Activated T-cell treated with anti-CD3 and anti-CD28 coated beads for 48 hours (primary cell): ENCODE measurements around the gene FAT1.

Experiments used
- DNase-seq: peaks from one replicate; pipeline ENCODE4 v3.0.0-alpha.2; 2020; ENCODE audit warnings: low read depth

Gene FAT1

DNA sequence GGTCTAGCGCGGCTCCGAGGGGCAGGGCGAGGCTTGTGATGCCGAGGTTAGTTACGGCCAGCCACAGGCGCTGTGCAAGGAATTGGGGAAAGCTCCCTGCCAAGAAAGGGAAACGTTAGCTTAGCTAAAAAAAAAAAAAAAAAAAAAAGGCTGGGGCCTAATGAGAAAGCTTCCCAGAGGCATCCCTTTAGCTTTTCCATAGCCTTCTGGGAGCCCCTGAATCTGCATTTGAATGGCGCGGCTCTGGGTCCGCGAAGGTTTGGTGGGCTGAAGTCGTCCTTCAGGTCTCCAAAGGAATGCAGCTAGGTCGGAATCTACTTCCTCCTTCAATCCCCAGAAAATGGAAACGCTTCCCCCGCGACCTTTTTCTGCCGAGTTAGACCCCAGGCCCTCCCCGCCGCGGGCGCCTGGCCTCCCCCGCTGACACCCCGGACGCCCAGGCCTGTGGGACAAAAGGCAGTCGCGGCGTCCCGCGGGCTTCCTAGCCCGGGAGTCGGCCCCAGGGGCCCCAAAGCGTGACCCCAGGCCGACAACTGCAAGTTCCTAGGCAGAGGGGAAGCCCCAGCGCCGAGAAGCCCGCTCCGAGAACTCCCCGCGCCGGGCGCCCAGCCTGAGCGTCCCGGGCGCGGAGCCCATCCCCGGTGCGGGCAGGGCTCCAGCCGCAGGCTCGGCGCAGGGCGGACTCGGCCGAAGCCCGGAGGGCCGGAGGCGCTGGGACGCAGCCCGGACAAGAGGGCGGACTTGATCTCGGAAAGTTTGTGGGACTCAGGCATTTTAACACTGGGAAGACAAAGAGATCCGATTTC lies 605 bp upstream of the FAT1 start:
- no peak for DNase-seq

DNA sequence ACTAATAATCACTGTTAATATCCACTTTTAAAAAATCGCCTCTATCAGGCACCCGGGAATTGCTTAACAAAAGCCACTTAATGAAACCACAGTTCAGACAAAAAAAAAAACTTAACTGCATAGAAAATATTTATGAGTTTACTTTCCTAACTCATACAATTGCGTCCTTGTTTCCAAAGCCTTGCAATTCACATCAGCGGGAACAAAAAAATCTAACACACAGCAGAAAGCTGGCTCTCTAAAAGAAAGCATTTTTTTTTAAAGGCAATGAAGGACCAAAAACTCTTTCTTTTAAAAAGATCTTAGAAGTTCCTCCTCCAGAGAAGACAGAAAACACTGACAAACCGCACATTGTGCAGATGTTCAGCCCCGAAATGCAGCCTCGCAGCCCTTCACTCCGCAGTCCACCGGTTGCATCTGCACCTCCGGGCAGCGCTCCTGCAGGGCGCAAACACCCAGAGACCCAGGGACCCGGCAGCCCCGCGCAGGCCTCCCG lies 812 bp downstream of the FAT1 start:
- DNase-seq, result no peak

- DNase-seq, result no peak
Observed at GRCh38 chr4:186719925-186720694, 3.5 kb downstream of the FAT1 start.

DNA sequence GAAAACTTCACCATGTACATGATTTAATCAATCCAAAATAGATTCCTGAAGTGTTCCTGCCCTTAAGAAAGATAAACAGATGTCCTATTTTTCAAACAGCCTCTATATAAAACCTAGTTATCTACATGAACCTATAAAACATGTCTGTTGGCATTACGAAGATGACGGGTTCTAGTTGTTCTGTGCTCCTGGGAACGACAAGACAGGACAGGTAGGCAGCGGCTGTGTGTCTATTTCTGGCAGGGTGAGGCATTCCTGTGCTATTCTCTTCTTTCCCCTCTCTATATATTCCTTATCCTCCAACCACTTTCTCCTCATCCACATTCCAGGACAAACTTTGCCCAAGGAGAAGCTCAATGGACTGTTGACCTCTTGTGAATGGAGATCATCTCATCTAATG lies 6.1 kb downstream of the FAT1 start:
- DNase-seq, result no peak

DNA sequence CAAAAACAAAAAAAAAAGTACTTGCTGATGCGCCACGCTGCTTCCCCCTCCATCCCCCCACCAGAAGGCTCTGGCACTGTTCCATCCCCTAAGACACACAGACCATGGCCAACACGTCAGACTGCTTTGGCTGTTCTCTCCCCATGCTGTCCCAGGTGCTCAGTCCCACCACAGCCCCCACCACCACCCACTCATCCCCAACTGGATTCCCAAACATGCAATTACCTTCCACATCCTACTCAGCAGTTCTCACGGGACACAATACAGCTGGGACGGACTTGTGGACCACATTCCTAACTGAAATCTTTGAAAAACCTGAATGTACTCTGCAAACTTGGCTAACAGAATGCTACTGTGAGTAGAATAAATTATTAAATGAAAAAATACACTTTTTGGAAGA lies 8.6 kb downstream of the FAT1 start:
- no peak for DNase-seq

GRCh38 chr4:186714006-186714675 lies 9.5 kb downstream of the FAT1 start:
- no peak for DNase-seq

DNA sequence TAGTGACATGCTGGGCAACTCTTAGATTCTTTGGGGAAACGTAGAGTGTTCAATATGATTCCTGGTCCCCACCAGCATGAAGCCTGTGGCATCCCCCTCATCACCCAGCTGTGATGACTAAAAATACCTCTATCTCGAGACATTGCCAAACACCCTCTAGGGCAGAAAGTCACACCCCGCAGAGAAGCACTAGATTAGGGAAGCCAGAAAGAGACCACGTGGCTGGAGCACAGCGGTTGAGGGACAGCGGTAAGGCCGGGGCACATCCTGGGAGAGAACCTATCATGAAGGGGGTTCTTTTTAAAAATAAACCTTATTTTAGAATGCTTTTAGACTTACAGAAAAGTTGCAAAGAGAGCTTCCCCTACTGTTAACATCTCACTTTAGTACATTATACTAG lies 11.0 kb downstream of the FAT1 start:
- DNase-seq, result no peak

GRCh38 chr4:186710521-186711119 lies 13.0 kb downstream of the FAT1 start:
- no peak for DNase-seq

DNA sequence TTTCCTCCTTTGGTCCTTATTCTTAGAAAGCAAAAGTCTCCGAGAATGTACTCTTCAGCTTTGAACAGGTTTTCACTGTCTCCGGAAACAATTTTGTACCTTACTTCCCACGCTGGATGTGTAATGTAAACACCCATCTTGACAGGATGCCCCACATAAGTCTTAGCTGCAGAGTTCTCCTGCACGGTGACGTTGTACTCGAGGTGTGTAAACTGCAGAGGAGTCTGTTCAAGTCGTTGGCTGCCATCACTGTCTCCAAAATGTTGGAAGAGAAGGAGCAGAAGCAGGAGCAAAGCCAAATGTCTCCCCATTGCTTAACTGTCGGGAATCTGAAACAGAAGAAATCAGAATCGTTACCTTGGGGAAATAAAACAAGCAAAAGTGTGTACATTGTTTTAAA lies 14.1 kb downstream of the FAT1 start:
- no peak for DNase-seq

GRCh38 chr4:186708554-186708953 lies 15.1 kb downstream of the FAT1 start:
- no peak for DNase-seq

DNA sequence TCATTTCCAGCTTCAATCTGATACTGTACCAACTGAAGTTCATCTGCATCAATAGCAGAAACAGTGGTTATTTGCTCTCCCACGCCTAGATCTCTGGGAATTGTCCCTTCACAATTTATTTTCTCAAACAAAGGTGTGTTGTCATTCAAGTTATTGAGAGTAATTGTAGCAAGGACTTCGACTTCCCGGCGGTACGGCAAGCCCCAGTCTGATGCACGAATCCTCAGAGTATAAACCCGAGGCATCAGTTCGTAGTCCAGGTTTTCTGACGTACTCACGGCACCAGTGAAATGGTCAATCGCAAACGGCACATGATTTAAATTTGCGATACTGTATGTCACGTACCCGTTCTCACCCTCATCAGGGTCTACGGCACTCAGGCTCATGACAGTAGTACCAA lies 15.7 kb downstream of the FAT1 start:
- no peak for DNase-seq

GRCh38 chr4:186707574-186707973 lies 16.1 kb downstream of the FAT1 start:
- no peak for DNase-seq

DNA sequence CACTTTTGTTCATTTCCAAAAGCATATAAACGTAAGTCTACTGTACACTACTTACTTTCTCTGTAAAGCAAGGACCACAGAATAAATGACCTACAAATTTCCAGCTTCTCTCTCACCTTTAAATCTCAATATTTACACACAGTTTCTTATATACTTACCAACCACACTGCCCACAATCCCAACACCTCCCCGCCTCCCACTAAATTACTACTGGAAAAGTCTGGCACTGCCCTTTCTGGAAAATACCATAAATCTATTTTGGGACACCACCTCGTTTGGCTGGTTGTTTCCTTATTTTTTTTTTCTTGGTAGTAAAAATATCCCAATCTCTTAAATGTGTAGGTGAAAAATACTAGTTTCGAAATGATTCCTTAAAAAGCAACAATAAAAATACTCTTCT lies 19.6 kb downstream of the FAT1 start:
- no peak for DNase-seq

DNA sequence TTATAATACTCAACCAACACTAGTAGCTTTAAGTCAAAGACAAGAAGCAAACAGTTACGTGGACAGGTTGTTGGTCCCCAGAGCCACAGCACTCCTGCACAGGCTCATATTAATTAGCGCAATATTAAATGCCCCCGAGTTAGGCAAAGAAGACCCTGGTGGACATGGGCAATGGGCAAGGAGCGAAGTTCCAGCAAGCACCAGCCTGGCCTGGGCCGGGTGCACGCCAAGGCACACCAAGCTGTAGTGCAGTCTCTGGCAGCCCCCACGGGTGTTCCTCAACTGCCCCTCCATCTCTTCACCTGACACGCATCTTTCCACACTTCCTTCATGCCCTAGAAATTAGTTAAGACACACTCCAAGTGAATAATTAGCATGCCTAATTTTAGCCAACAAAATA lies 20.1 kb downstream of the FAT1 start:
- DNase-seq, result no peak

- DNase-seq, result no peak
Observed at GRCh38 chr4:186702940-186703339, 20.7 kb downstream of the FAT1 start.

GRCh38 chr4:186702297-186702696 lies 21.4 kb downstream of the FAT1 start:
- no peak for DNase-seq

GRCh38 chr4:186701788-186702187 lies 21.9 kb downstream of the FAT1 start:
- DNase-seq, result no peak

DNA sequence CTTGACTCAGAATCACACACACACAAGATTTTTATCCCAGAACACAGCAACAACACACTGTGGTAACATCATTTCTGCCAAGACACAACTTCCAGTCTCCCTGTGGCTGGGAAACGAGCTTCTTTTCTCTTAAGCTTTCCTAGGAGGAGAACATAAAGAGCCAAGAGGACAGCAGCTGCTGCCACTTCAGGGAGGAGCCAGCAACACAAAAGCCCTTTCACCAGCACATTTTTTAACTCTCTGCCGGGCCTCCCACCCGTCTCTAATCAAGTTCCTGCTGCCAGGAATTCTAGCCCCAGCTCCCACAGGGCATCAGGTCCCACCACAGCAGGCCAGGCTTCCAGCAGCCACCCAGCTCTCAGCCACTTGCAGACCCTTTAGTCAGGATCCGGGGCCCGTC lies 22.4 kb downstream of the FAT1 start:
- no peak for DNase-seq

- DNase-seq, result no peak
Observed at GRCh38 chr4:186700746-186701145, 22.9 kb downstream of the FAT1 start.

DNA sequence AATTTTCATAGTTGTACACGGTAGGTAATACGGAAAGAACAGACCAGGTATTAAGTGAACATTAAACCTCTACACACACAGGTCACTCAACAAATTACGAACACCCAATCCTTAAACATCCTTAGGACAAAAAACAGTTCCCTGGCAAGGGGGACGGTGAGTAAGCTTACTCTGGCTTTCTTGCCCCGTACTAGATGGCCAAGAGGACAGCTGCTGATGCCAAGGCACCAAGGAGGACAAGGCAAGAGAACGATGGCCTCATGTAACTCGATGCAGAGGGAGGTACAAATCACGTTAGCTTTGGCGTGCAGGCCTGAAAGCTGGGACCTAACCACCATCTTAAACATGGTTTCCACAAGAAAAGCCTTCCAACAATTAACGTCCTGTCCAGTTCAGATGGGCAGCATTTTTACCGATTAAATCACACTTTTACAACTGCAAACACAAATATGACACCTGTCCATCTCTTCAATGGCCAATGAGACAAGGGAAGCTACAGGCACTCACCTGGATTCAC lies 23.7 kb downstream of the FAT1 start:
- DNase-seq, result no peak

GRCh38 chr4:186699298-186699697 lies 24.4 kb downstream of the FAT1 start:
- no peak for DNase-seq

DNA sequence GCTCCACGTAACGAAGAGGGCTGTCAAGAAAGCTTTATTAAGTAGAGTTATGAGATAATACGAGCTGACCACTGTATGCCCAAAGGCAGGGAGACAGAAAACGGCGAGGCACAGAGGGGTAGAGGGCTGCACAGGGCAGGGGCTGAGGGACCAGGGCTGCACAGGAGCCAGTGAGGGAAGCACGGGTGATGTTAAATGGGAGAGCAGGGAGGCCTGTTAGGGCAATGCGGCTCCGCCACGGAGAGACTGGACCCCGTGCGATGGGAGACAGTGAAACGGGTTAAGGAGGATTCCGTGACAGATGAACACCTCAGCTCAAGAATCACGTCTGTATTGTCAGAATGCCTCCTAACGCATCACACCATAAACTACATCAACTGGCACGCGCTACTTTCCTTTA lies 25.1 kb downstream of the FAT1 start:
- no peak for DNase-seq
